Measurements from ENCODE around the gene GALNT3. TPM values are rescaled to one million over a fixed set of nuclear protein-coding genes. Genes with fewer than 3 reads are reported as not detected.

The GALNT3 gene
- polyA plus RNA-seq, 4 donors = 21.6 to 87.4 (median 38.4) TPM

GRCh38 chr2:165804719-165805118 is 10.7 kb upstream of the GALNT3 start:
- H3K27ac ChIP-seq (ENCODE audit: low read depth in 1 of 3, low read length in 2 of 3) = no peak overlapping the region
- DNase-seq (peak; percentile 82 to 87), FAIRE-seq (peak; percentile 85)
- no peak overlapping the region for H3K4me3 ChIP-seq (ENCODE audit: low read depth in 1 of 3, low read length in 3 of 3)
- H3K9me3 ChIP-seq (ENCODE audit: control insufficient read depth in 2 of 2, insufficient read depth in 1 of 2, low read depth in 1 of 2, low read length in 1 of 2) = no peaks in the 10 kb centered on the region
- H3K36me3 ChIP-seq (ENCODE audit: control insufficient read depth in 3 of 3, insufficient read depth in 2 of 3, low read depth in 1 of 3, low read length in 3 of 3) = no peaks in the 10 kb centered on the region
- WGBS, 3 donors = 17 to 52% (median 31%) methylated on average over 3 of the region's 3 CpGs
- no peaks in the 10 kb centered on the region for H3K4me1 ChIP-seq (ENCODE audit: control insufficient read depth in 3 of 3, insufficient read depth in 2 of 3, low read depth in 1 of 3, low read length in 2 of 3)
- no peaks in the 10 kb centered on the region for H3K27me3 ChIP-seq (ENCODE audit: control insufficient read depth in 3 of 3, insufficient read depth in 3 of 3, low read length in 3 of 3)

GRCh38 chr2:165803123-165803760 is 9.2 kb upstream of the GALNT3 start:
- DNase-seq = peak; percentile 46 to 68
- peak overlapping the region in 1 of 3 donors; percentile 8 for H3K27ac ChIP-seq (ENCODE audit: low read depth in 1 of 3, low read length in 2 of 3)

GRCh38 chr2:165801176-165801575 is 7.1 kb upstream of the GALNT3 start:
- DNase-seq (no peak), FAIRE-seq (no peak)
- H3K4me3 ChIP-seq (ENCODE audit: low read depth in 1 of 3, low read length in 3 of 3) = no peak overlapping the region
- WGBS, 3 donors = 93 to 98% (median 96%) methylated on average over 3 of the region's 3 CpGs
- H3K36me3 ChIP-seq (ENCODE audit: control insufficient read depth in 3 of 3, insufficient read depth in 2 of 3, low read depth in 1 of 3, low read length in 3 of 3) = no peaks in the 10 kb centered on the region
- no peaks in the 10 kb centered on the region for H3K27me3 ChIP-seq (ENCODE audit: control insufficient read depth in 3 of 3, insufficient read depth in 3 of 3, low read length in 3 of 3)
- H3K9me3 ChIP-seq (ENCODE audit: control insufficient read depth in 2 of 2, insufficient read depth in 1 of 2, low read depth in 1 of 2, low read length in 1 of 2) = no peaks in the 10 kb centered on the region
- no peak overlapping the region for H3K27ac ChIP-seq (ENCODE audit: low read depth in 1 of 3, low read length in 2 of 3)
- no peaks in the 10 kb centered on the region for H3K4me1 ChIP-seq (ENCODE audit: control insufficient read depth in 3 of 3, insufficient read depth in 2 of 3, low read depth in 1 of 3, low read length in 2 of 3)

More at GRCh38 chr2:165803123-165803760, 9.2 kb upstream of the GALNT3 start:
- no peaks in the 10 kb centered on the region for H3K27me3 ChIP-seq (ENCODE audit: control insufficient read depth in 3 of 3, insufficient read depth in 3 of 3, low read length in 3 of 3)
- 19 to 60% (median 30%) methylated on average over 4 of the region's 4 CpGs for WGBS, 3 donors
- no peaks in the 10 kb centered on the region for H3K4me1 ChIP-seq (ENCODE audit: control insufficient read depth in 3 of 3, insufficient read depth in 2 of 3, low read depth in 1 of 3, low read length in 2 of 3)
- FAIRE-seq = no peak
- H3K4me3 ChIP-seq (ENCODE audit: low read depth in 1 of 3, low read length in 3 of 3) = no peak overlapping the region
- H3K9me3 ChIP-seq (ENCODE audit: control insufficient read depth in 2 of 2, insufficient read depth in 1 of 2, low read depth in 1 of 2, low read length in 1 of 2) = no peaks in the 10 kb centered on the region
- no peaks in the 10 kb centered on the region for H3K36me3 ChIP-seq (ENCODE audit: control insufficient read depth in 3 of 3, insufficient read depth in 2 of 3, low read depth in 1 of 3, low read length in 3 of 3)

- no peaks in the 10 kb centered on the region for H3K9me3 ChIP-seq (ENCODE audit: control insufficient read depth in 2 of 2, insufficient read depth in 1 of 2, low read depth in 1 of 2, low read length in 1 of 2)
- FAIRE-seq (no peak), DNase-seq (no peak)
- H3K27ac ChIP-seq (ENCODE audit: low read depth in 1 of 3, low read length in 2 of 3) = no peak overlapping the region
- H3K27me3 ChIP-seq (ENCODE audit: control insufficient read depth in 3 of 3, insufficient read depth in 3 of 3, low read length in 3 of 3) = no peaks in the 10 kb centered on the region
- no peaks in the 10 kb centered on the region for H3K4me1 ChIP-seq (ENCODE audit: control insufficient read depth in 3 of 3, insufficient read depth in 2 of 3, low read depth in 1 of 3, low read length in 2 of 3)
- H3K36me3 ChIP-seq (ENCODE audit: control insufficient read depth in 3 of 3, insufficient read depth in 2 of 3, low read depth in 1 of 3, low read length in 3 of 3) = no peaks in the 10 kb centered on the region
- H3K4me3 ChIP-seq (ENCODE audit: low read depth in 1 of 3, low read length in 3 of 3) = no peak overlapping the region
- 54 to 68% (median 62%) methylated on average over 3 of the region's 3 CpGs for WGBS, 3 donors
Observed at GRCh38 chr2:165796819-165797530, 2.9 kb upstream of the GALNT3 start.

GRCh38 chr2:165796129-165796528 is 2.1 kb upstream of the GALNT3 start:
- Histone ChIP-seq H3K27ac (ENCODE audit: low read depth in 1 of 3, low read length in 2 of 3) (no peak overlapping the region), H3K36me3 (ENCODE audit: control insufficient read depth in 3 of 3, insufficient read depth in 2 of 3, low read depth in 1 of 3, low read length in 3 of 3) (no peaks in the 10 kb centered on the region), H3K4me1 (ENCODE audit: control insufficient read depth in 3 of 3, insufficient read depth in 2 of 3, low read depth in 1 of 3, low read length in 2 of 3) (no peaks in the 10 kb centered on the region), H3K27me3 (ENCODE audit: control insufficient read depth in 3 of 3, insufficient read depth in 3 of 3, low read length in 3 of 3) (no peaks in the 10 kb centered on the region), H3K4me3 (ENCODE audit: low read depth in 1 of 3, low read length in 3 of 3) (no peak overlapping the region), H3K9me3 (ENCODE audit: control insufficient read depth in 2 of 2, insufficient read depth in 1 of 2, low read depth in 1 of 2, low read length in 1 of 2) (no peaks in the 10 kb centered on the region)
- no peak for FAIRE-seq
- 46 to 67% (median 53%) methylated on average over 1 of the region's 1 CpG for WGBS, 3 donors
- no peak for DNase-seq

GRCh38 chr2:165795011-165795410 is 964 bp upstream of the GALNT3 start:
- Histone ChIP-seq H3K9me3 (ENCODE audit: control insufficient read depth in 2 of 2, insufficient read depth in 1 of 2, low read depth in 1 of 2, low read length in 1 of 2) (no peaks in the 10 kb centered on the region), H3K36me3 (ENCODE audit: control insufficient read depth in 3 of 3, insufficient read depth in 2 of 3, low read depth in 1 of 3, low read length in 3 of 3) (no peaks in the 10 kb centered on the region), H3K4me3 (ENCODE audit: low read depth in 1 of 3, low read length in 3 of 3) (peak overlapping the region; percentile 68 to 96 (median 70)), H3K27me3 (ENCODE audit: control insufficient read depth in 3 of 3, insufficient read depth in 3 of 3, low read length in 3 of 3) (no peaks in the 10 kb centered on the region), H3K27ac (ENCODE audit: low read depth in 1 of 3, low read length in 2 of 3) (peak overlapping the region; percentile 96 to 97 (median 97)), H3K4me1 (ENCODE audit: control insufficient read depth in 3 of 3, insufficient read depth in 2 of 3, low read depth in 1 of 3, low read length in 2 of 3) (no peaks in the 10 kb centered on the region)
- peak; percentile 49 for FAIRE-seq
- 8 to 31% (median 13%) methylated on average over 2 of the region's 2 CpGs for WGBS, 3 donors
- peak; percentile 62 to 83 for DNase-seq

- H3K36me3 ChIP-seq (ENCODE audit: control insufficient read depth in 3 of 3, insufficient read depth in 2 of 3, low read depth in 1 of 3, low read length in 3 of 3) = no peaks in the 10 kb centered on the region
- H3K27me3 ChIP-seq (ENCODE audit: control insufficient read depth in 3 of 3, insufficient read depth in 3 of 3, low read length in 3 of 3) = no peaks in the 10 kb centered on the region
- H3K9me3 ChIP-seq (ENCODE audit: control insufficient read depth in 2 of 2, insufficient read depth in 1 of 2, low read depth in 1 of 2, low read length in 1 of 2) = no peaks in the 10 kb centered on the region
- H3K27ac ChIP-seq (ENCODE audit: low read depth in 1 of 3, low read length in 2 of 3) = peak overlapping the region; percentile 96 to 97 (median 97)
- H3K4me3 ChIP-seq (ENCODE audit: low read depth in 1 of 3, low read length in 3 of 3) = peak overlapping the region; percentile 68 to 96 (median 70)
- DNase-seq (peak; percentile 76 to 82), FAIRE-seq (no peak)
- H3K4me1 ChIP-seq (ENCODE audit: control insufficient read depth in 3 of 3, insufficient read depth in 2 of 3, low read depth in 1 of 3, low read length in 2 of 3) = no peaks in the 10 kb centered on the region
- WGBS, 3 donors = 0 to 3% (median 2%) methylated on average over 18 of the region's 18 CpGs
Observed at GRCh38 chr2:165794536-165794928, 485 bp upstream of the GALNT3 start.

GRCh38 chr2:165793161-165793778 is 777 bp downstream of the GALNT3 start:
- Histone ChIP-seq H3K4me1 (ENCODE audit: control insufficient read depth in 3 of 3, insufficient read depth in 2 of 3, low read depth in 1 of 3, low read length in 2 of 3) (no peaks in the 10 kb centered on the region), H3K9me3 (ENCODE audit: control insufficient read depth in 2 of 2, insufficient read depth in 1 of 2, low read depth in 1 of 2, low read length in 1 of 2) (no peaks in the 10 kb centered on the region), H3K36me3 (ENCODE audit: control insufficient read depth in 3 of 3, insufficient read depth in 2 of 3, low read depth in 1 of 3, low read length in 3 of 3) (no peaks in the 10 kb centered on the region), H3K27ac (ENCODE audit: low read depth in 1 of 3, low read length in 2 of 3) (peak overlapping the region; percentile 96 to 97 (median 97)), H3K27me3 (ENCODE audit: control insufficient read depth in 3 of 3, insufficient read depth in 3 of 3, low read length in 3 of 3) (no peaks in the 10 kb centered on the region), H3K4me3 (ENCODE audit: low read depth in 1 of 3, low read length in 3 of 3) (peak overlapping the region; percentile 68 to 96 (median 70))
- FAIRE-seq = no peak
- 4 to 10% (median 5%) methylated on average over 33 to 35 of the region's 35 CpGs for WGBS, 3 donors
- peak; percentile 82 to 83 for DNase-seq

Data from small intestine (tissue), 7 donors.